ENCODE measurements around the gene TMEM163.
"Not testable (repeated sequence)": the region's sequence is repeated elsewhere in the genome, so short reads cannot be mapped to it uniquely, and the experiment has no call there.

The TMEM163 gene

GRCh38 chr2:134619250-134619649 is 99.5 kb downstream of the TMEM163 start:
- DNase-seq (ENCODE audit: low spot score) = no peak

GRCh38 chr2:134615480-134615879 is 103.3 kb downstream of the TMEM163 start:
- not testable (repeated sequence) for DNase-seq (ENCODE audit: low spot score)

GRCh38 chr2:134611316-134611715 is 107.5 kb downstream of the TMEM163 start:
- no peak for DNase-seq (ENCODE audit: low spot score)

DNA sequence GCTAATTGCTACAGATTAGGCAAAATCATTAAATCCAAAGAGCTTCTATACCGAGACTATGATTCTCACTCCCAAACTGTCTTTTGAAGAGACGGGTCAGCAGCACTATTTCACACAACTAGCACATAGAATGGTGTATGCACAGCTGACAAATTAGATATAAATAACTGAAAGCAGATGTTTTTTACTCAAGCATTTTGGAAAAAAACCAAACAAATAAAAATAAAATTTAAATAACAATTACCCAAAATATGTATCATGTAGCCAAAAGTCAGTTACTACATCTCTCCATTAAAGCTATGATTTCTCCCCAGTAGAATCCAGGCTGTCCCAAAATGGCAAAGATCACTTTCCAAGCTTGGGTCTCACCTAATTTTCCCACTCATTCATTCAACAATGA is 107.9 kb downstream of the TMEM163 start:
- DNase-seq (ENCODE audit: low spot score) = no peak

DNA sequence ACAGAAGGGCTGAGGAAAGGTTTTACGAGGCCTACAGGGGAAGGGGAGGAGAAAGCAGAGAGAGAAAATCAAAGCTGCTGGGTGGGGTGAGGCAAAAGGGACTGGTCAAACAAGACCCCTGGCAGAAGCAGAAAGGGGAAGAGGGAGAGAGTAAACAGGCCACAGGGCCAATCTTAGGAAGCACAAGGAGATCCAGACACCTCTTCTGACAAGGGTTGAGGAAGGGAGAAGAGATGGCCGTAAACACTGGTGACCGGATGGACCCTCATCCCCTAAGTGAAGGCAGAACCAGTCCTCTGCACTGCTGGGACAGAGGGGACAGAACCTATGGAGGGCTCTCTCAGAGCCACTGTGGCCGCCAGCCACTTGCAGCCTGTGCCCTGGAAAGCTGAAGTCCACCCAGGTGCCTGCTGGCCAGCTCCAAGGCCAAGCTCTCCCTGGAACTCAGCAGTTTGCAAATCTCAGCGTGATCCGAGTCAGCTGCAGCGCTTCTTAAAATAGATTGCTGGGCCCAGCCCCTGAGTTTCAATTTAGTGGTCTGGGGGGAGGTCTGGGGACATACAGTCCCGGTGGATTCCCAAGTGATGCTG is 108.8 kb downstream of the TMEM163 start:
- no peak for DNase-seq (ENCODE audit: low spot score)

DNA sequence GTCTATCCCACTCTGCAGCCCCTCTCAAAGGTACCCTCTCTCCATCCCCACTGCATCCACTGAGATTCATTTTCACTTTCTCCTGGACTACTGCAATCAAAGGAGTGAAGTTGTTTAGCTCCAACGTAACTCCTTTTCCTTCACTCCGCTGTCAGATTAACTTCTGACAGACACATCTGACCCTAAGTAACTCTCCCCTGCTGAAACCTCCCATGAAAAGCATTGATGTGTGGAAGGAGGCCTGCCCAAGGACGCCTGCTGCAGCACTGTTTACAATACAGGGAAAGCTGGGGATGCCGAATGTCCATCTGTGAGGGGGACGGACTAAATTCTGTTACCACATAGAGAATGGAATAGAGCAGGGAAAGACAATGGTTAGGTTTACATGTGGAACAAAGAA is 114.8 kb downstream of the TMEM163 start:
- DNase-seq (ENCODE audit: low spot score) = no peak

GRCh38 chr2:134602666-134603065 is 116.1 kb downstream of the TMEM163 start:
- no peak for DNase-seq (ENCODE audit: low spot score)

DNA sequence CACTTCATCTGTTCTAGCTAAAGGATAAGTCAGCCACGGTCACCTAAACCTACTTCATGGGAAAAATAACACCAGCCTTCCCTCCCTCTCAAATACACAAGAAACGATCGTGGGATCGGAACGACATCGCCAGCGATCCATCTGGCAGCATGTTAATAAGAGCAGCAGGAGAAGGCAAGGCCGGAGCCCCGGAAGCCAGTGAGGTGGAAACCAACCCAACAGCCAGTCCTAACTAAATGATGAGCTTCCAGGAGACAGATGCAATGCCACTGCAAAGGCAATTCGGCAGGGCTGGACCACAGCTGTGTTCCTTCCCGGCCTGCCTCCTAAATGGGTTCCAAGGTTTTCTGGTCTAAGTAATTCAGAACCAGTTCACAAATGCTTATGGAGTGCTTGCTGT is 117.5 kb downstream of the TMEM163 start:
- DNase-seq (ENCODE audit: low spot score) = no peak

DNA sequence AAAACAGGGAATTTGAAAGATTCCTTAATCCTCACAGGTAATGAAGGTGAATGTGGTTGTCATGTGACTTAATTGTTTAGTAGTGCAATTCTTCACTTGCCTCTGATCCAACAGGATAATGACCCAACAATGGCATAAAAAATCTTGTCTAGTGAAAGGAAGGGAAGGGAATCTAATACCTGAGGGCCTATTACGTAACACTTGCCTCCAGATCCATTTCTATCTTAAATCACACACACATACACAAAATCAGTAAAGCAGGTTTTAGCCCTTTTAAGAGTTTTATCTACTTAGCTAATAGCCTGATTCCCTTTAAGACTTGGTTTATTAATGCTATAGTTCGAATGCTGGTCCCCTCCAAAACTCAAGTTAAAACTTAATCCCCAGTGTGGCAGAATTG is 118.6 kb downstream of the TMEM163 start:
- no peak for DNase-seq (ENCODE audit: low spot score)

DNA sequence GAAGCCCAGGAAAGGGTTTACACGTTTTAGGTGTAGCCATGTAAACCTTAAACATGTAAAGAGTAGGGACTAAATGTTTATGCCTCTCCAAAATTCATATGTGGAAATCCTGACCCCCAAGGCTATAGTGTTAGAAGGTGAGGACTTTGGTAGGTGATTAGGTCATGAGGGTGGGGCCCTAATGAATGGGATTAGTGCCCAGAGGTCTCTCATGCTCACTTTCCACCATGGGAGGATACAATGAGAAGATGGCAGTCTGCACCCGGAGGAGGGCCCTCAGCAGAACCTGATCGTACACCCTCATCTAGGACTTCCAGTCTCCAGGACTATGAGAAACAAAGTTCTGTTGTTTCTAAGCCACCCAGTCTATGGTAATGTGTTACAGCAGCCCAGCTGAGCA is 119.6 kb downstream of the TMEM163 start:
- DNase-seq (ENCODE audit: low spot score) = no peak

GRCh38 chr2:134594399-134594798 is 124.4 kb downstream of the TMEM163 start:
- DNase-seq (ENCODE audit: low spot score) = no peak

GRCh38 chr2:134593519-134593918 is 125.3 kb downstream of the TMEM163 start:
- no peak for DNase-seq (ENCODE audit: low spot score)

DNA sequence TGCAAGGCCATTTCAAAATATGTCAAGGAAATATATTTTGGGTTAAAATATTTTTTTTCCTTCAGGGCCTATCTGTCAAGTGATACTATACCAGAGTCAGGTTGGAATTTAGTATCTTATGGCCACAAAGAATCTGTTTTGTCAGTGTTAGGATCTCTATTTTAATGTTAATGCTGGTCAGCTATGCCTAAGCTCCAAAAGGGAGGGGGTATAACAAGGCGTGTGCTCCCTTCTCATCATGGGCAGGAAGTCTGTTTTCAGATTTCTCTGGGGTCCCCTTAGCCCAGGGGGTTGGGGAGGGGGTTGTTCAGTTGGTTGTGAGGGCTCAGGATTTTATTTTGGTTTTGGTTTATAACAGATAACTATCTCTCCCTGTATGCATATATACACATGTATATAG is 126.4 kb downstream of the TMEM163 start:
- DNase-seq (ENCODE audit: low spot score) = no peak

- DNase-seq (ENCODE audit: low spot score) = no peak
Observed at GRCh38 chr2:134591526-134591925, 127.3 kb downstream of the TMEM163 start.

- DNase-seq (ENCODE audit: low spot score) = no peak
Observed at GRCh38 chr2:134590679-134591078, 128.1 kb downstream of the TMEM163 start.

DNA sequence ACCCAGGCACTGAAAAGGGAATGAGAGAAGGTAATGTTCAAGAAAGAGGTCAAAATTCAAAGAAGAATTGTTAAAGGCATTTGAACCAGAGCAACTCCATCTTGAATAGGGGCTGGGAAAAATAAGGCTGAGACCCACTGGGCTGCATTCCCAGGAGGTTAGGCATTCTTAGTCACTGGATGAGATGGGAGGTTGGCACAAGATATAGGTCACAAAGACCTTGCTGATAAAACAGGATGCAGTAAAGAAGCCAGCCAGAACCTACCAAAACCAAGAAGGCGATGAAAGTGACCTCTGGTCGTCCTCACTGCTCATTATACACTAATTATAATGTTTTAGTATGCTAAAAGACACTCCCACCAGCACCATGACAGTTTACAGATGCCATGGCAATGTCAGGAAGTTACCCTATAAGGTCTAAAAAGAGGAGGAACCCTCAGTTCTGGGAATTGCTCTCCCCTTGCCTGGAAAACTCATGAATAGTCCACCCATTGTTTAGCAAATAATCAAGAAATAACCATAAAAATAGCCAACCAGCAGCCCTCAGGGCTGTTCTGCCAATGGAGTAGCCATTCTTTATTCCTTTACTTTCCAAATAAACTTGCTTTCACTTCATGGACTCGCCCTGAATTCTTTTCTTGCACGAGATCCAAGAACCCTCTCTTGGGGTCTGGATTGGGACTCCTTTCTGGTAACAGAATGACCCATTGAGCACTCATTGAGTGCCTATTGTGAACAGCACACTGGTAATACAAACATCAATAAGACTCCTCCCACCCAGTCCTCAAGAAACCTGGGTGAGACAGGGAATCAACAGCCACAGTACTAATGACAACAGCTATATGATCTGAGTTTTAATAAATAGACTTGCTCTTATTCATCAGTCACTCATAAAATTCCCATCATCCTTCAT is 129.4 kb downstream of the TMEM163 start:
- not testable (repeated sequence) for DNase-seq (ENCODE audit: low spot score)

DNA sequence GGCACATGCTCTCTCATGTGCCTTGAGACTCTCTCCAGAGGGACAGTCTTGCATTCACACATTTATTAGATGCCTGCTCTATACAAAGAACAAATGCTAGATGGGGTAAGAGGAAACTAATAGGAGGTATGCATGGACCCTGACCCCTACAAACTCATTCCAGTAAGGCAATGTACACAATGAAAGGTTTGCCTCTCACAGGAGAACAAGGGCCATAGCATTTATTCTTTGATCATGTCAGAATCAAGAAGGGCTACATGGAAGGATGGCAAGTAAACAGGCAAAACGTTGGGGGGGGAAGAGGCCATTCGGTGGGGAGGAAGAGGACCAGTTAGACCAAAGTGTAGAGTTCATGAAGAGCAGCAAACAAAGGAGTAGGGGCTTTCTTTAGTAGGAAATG is 130.2 kb downstream of the TMEM163 start:
- no peak for DNase-seq (ENCODE audit: low spot score)

- DNase-seq (ENCODE audit: low spot score) = no peak
Observed at GRCh38 chr2:134586326-134586965, 132.4 kb downstream of the TMEM163 start.

GRCh38 chr2:134583997-134584520 is 134.7 kb downstream of the TMEM163 start:
- no peak for DNase-seq (ENCODE audit: low spot score)

DNA sequence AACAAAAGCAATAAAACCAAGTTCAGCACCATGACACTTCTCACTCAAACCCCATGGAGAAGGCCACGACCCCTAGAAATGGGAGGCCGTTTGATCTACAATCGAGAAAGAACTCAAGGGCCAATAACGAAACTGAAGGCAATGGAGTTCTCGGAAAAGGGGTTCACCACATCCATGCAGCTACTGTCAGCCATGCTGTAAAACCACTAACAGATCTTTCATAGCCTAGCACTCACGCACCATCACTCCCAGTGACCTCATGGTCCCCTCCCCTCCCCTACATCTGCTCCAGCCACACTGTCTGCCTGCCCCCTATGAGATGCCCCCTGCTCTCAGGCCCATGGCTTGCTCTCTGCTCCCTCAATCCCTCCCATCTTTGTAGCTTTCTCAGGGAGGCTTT is 135.3 kb downstream of the TMEM163 start:
- no peak for DNase-seq (ENCODE audit: low spot score)

DNA sequence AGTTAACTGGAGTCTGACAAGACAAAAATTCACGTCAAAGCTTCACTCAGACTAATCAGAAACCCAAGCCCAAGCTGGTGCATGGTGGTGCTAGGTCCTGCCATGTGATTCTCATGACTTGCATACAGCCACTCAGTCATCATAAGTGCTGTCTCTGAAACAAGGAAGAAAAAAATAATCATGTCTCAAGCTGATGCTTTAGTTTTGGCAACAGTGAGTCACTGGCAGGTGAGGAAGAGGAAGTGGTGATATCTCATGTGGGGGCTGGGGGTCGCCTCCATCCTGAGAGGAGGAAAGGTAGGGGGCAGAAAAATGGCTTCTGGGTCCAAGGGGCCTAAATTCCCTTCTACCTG is 136.3 kb downstream of the TMEM163 start:
- DNase-seq (ENCODE audit: low spot score) = no peak

DNA sequence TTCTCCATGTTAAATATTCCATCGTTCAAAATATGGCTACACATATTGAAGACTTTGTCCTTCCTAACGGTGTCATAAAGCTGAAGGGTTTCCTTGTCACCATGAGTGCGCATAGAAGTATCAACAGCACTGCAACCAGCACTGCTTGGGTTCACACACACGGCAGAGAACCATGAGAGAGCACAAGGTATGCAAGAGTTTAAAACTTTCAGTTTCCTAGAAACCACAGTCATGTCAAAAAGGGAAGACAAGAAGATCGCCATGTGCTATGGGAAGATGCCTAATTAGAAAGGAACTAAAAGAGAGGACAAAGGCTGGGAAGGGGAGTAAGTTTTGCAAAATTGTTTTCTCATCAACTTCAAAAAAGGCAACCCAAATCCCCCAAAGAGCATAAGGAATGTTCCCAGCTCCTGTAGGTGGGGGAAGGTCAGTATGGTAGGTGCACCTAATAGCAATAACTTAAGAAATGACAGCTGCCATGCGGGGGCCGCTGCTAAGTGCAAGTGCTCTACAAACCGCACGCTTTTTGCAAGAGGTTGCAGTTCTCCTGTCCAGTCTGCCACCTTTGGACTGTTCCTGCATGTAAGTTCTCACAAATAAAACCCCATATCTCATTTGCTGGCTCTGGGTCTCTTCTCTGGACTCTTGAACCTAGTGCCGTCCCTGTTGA is 136.8 kb downstream of the TMEM163 start:
- DNase-seq (ENCODE audit: low spot score) = no peak

All from Ammon's horn (tissue), 1 donor.